H9 (cell line): ENCODE data around the gene KDM4C. TPM values are rescaled to one million over a fixed set of nuclear protein-coding genes. Genes with fewer than 3 reads are reported as not detected.

Experiments used
- DNase-seq: peaks from one replicate; pipeline ENCODE4 v3.0.0-alpha.2; 2017
- H2AFZ ChIP-seq: one replicate; pipeline ENCODE4 v1.6.1; 2013; ENCODE audit warnings: mild to moderate bottlenecking, low read length, control low read depth, moderate library complexity
- H2AK5ac ChIP-seq: 2 replicates; pipeline ENCODE4 v1.6.1; 2013; ENCODE audit warnings: low read length, control low read depth, mixed read lengths; ENCODE audit not compliant: insufficient read length
- H2BK120ac ChIP-seq: one replicate; pipeline ENCODE4 v1.6.1; 2013; ENCODE audit warnings: low read depth, mild to moderate bottlenecking, low read length, control low read depth, inconsistent platforms; ENCODE audit not compliant: poor library complexity, severe bottlenecking
- H2BK12ac ChIP-seq: 2 replicates; pipeline ENCODE4 v1.6.1; 2013; ENCODE audit warnings: low read length, control low read depth, mixed read lengths, low read depth; ENCODE audit not compliant: insufficient read length
- H2BK15ac ChIP-seq: 2 replicates; pipeline ENCODE4 v1.6.1; 2013; ENCODE audit warnings: low read depth, low read length, control low read depth
- H2BK20ac ChIP-seq: one replicate; pipeline ENCODE4 v1.6.1; 2013; ENCODE audit warnings: low read depth, mild to moderate bottlenecking, low read length, control low read depth, inconsistent platforms; ENCODE audit not compliant: poor library complexity, severe bottlenecking
- H2BK5ac ChIP-seq: 2 replicates; pipeline ENCODE4 v1.6.1; 2013; ENCODE audit warnings: low read length, control low read depth, mixed read lengths; ENCODE audit not compliant: insufficient read length
- H3K14ac ChIP-seq: 2 replicates; pipeline ENCODE4 v1.6.1; 2013; ENCODE audit warnings: low read length, control low read depth; ENCODE audit not compliant: insufficient read depth
- H3K18ac ChIP-seq: 2 replicates; pipeline ENCODE4 v1.6.1; 2013; ENCODE audit warnings: low read depth, mild to moderate bottlenecking, mixed read lengths, low read length, control low read depth; ENCODE audit not compliant: insufficient read length
- H3K23ac ChIP-seq: 2 replicates; pipeline ENCODE4 v1.6.1; 2013; ENCODE audit warnings: low read length, control low read depth, mixed read lengths, low read depth; ENCODE audit not compliant: insufficient read length
- H3K23me2 ChIP-seq: 2 replicates; pipeline ENCODE4 v1.6.1; 2013; ENCODE audit warnings: low read depth, mild to moderate bottlenecking, mixed read lengths, low read length, control low read depth; ENCODE audit not compliant: insufficient read length, poor library complexity, severe bottlenecking
- H3K27ac ChIP-seq: 2 replicates; pipeline ENCODE4 v1.5.1; 2013; ENCODE audit warnings: low read length, control low read depth, mixed read lengths, low read depth; ENCODE audit not compliant: insufficient read length
- H3K27me3 ChIP-seq: 2 replicates; pipeline ENCODE4 v1.6.1; 2013; ENCODE audit warnings: low read length, control low read depth, inconsistent platforms; ENCODE audit not compliant: insufficient read depth
- H3K4ac ChIP-seq: 2 replicates; pipeline ENCODE4 v1.6.1; 2013; ENCODE audit warnings: low read depth, mild to moderate bottlenecking, control low read depth, inconsistent platforms, low read length, moderate library complexity
- H3K4me1 ChIP-seq: 2 replicates; pipeline ENCODE4 v1.6.1; 2013; ENCODE audit warnings: low read length, control low read depth, inconsistent platforms; ENCODE audit not compliant: insufficient read depth
- H3K4me2 ChIP-seq: 2 replicates; pipeline ENCODE4 v1.6.1; 2013; ENCODE audit warnings: low read length, control low read depth, mixed read lengths; ENCODE audit not compliant: insufficient read length, insufficient read depth
- H3K56ac ChIP-seq: 2 replicates; pipeline ENCODE4 v1.6.1; 2013; ENCODE audit warnings: low read depth, mild to moderate bottlenecking, mixed read lengths, low read length, control low read depth; ENCODE audit not compliant: insufficient read length
- H3K79me1 ChIP-seq: 2 replicates; pipeline ENCODE4 v1.6.1; 2013; ENCODE audit warnings: low read depth, mild to moderate bottlenecking, moderate library complexity, low read length, control low read depth, inconsistent platforms; ENCODE audit not compliant: insufficient read depth, poor library complexity, severe bottlenecking
- H3K79me2 ChIP-seq: 2 replicates; pipeline ENCODE4 v1.6.1; 2013; ENCODE audit warnings: low read length, control low read depth, inconsistent platforms; ENCODE audit not compliant: insufficient read depth
- H3K9ac ChIP-seq: 2 replicates; pipeline ENCODE4 v1.6.1; 2013; ENCODE audit warnings: low read length, control low read depth, mixed read lengths; ENCODE audit not compliant: insufficient read length; ENCODE audit errors: extremely low read depth
- H3K9me3 ChIP-seq: one replicate; pipeline ENCODE4 v1.6.1; 2013; ENCODE audit warnings: low read depth, low read length, inconsistent platforms; ENCODE audit not compliant: control insufficient read depth
- H3T11ph ChIP-seq: one replicate; pipeline ENCODE4 v1.6.1; 2013; ENCODE audit warnings: mild to moderate bottlenecking, low read length, control low read depth, inconsistent platforms
- H4K20me1 ChIP-seq: one replicate; pipeline ENCODE4 v1.6.1; 2013; ENCODE audit not compliant: control insufficient read depth, insufficient read length, insufficient read depth
- H4K5ac ChIP-seq: 2 replicates; pipeline ENCODE4 v1.6.1; 2013; ENCODE audit warnings: low read depth, mild to moderate bottlenecking, mixed read lengths, low read length, control low read depth; ENCODE audit not compliant: insufficient read length
- H4K8ac ChIP-seq: replicated peaks from 2 replicates; pipeline ENCODE4 v1.6.1; 2013; ENCODE audit warnings: low read length, control low read depth, mixed read lengths, low read depth; ENCODE audit not compliant: insufficient read length
- H4K91ac ChIP-seq: 2 replicates; pipeline ENCODE4 v1.6.1; 2013; ENCODE audit warnings: low read depth, mild to moderate bottlenecking, moderate library complexity, mixed read lengths, low read length, control low read depth; ENCODE audit not compliant: insufficient read length
- H3K27ac Mint-ChIP-seq, 3 experiments: 2 replicates in 2 of 3; 3 replicates in 1 of 3; pipeline ENCODE4 v1.8.0; 2020 to 2021; ENCODE audit warnings: mixed read lengths in 3 of 3, mild to moderate bottlenecking in 1 of 3, moderate library complexity in 1 of 3
- H3K27me3 Mint-ChIP-seq: 2 replicates; pipeline ENCODE4 v1.8.0; 2021; ENCODE audit warnings: low read depth, mild to moderate bottlenecking, moderate library complexity, mixed read lengths
- H3K36me3 Mint-ChIP-seq, 3 experiments: 2 replicates in 2 of 3; 3 replicates in 1 of 3; pipeline ENCODE4 v1.8.0; 2020 to 2021; ENCODE audit warnings: low read depth in 3 of 3, mixed read lengths in 3 of 3; ENCODE audit not compliant: insufficient read depth in 1 of 3
- H3K4me1 Mint-ChIP-seq, 2 experiments: 2 replicates each; pipeline ENCODE4 v1.8.0; 2020; ENCODE audit warnings: mixed read lengths in 2 of 2
- H3K4me3 Mint-ChIP-seq, 2 experiments: 2 replicates in 1 of 2; 3 replicates in 1 of 2; pipeline ENCODE4 v1.8.0; 2020 to 2021; ENCODE audit warnings: mild to moderate bottlenecking in 2 of 2, mixed read lengths in 2 of 2, moderate library complexity in 1 of 2
- H3K9me3 Mint-ChIP-seq, 2 experiments: 2 replicates in 1 of 2; 3 replicates in 1 of 2; pipeline ENCODE4 v1.8.0; 2020; ENCODE audit warnings: mild to moderate bottlenecking in 2 of 2, mixed read lengths in 2 of 2, moderate library complexity in 1 of 2
- CTCF ChIP-seq: fragments of 200-600 bp; sonication (generic); conservative IDR thresholded peaks from 3 replicates; pipeline ENCODE4 v1.8.0; 2021; ENCODE audit warnings: antibody characterized with exemption, mild to moderate bottlenecking
- WGBS: extraction: QIAGEN DNeasy Blood & Tissue Kit; methylation state at CpG from one replicate; pipeline ENCODE4 v1.1.7; 2013; ENCODE audit warnings: missing lambda C conversion rate, low lambda C conversion rate, mixed read lengths; ENCODE audit not compliant: insufficient read length; ENCODE audit errors: extremely low coverage; 5-methylcytosine and 5-hydroxymethylcytosine counted together
- total RNA-seq: library from RNA; stranded (reverse); gene quantifications from 2 replicates; pipeline ENCODE4 v1.2.1, GENCODE V29; 2021

The KDM4C gene
- total RNA-seq, 1 experiment from 2014 or later, result 24.0 TPM

- H3K79me1 ChIP-seq, result no peaks in the 10 kb centered on the region
- H2BK5ac ChIP-seq, result no peak overlapping the region
- no peak overlapping the region for H2BK120ac ChIP-seq
- no peak overlapping the region for H4K8ac ChIP-seq
- no peak overlapping the region for H4K91ac ChIP-seq
- Mint-ChIP-seq H3K27me3 (no peaks in the 10 kb centered on the region), H3K4me3 (no peak overlapping the region), H3K36me3 (peaks cover 3 to 10% (median 7%) of the 10 kb centered on the region in 3 experiments; a peak in 6 of 7 replicates), H3K9me3 (peaks cover 3 to 5% of the 10 kb centered on the region in 2 experiments; a peak in 1 of 5 replicates), H3K4me1 (peaks cover 0 to 3% of the 10 kb centered on the region in 2 experiments; a peak in 2 of 4 replicates), H3K27ac (no peak overlapping the region)
- no peak overlapping the region for H3K4me2 ChIP-seq
- TF ChIP-seq CTCF, result no peak
- no peaks in the 10 kb centered on the region for H3K23me2 ChIP-seq
- no peak overlapping the region for H3K27ac ChIP-seq
- no CpG with 5 or more reads among the region's 7 CpGs for WGBS
- H2AFZ ChIP-seq, result no peak overlapping the region
- H3K14ac ChIP-seq, result no peak overlapping the region; the same call in 1 of the 2 replicates
- H2BK12ac ChIP-seq, result no peak overlapping the region
- no peaks in the 10 kb centered on the region for H3K79me2 ChIP-seq
- no peaks in the 10 kb centered on the region for H4K20me1 ChIP-seq
- DNase-seq, result no peak
- no peak overlapping the region for H3K9ac ChIP-seq
- no peak overlapping the region for H3K23ac ChIP-seq
- H2BK20ac ChIP-seq, result no peak overlapping the region
- no peak overlapping the region for H3T11ph ChIP-seq
- no peak overlapping the region for H2AK5ac ChIP-seq
- no peak overlapping the region for H3K18ac ChIP-seq
- H3K27me3 ChIP-seq, result peaks cover 1% of the 10 kb centered on the region; the same call in 1 of the 2 replicates
- no peak overlapping the region for H2BK15ac ChIP-seq
- no peaks in the 10 kb centered on the region for H3K9me3 ChIP-seq
- H3K4ac ChIP-seq, result no peak overlapping the region
- H3K4me1 ChIP-seq, result no peaks in the 10 kb centered on the region
- no peak overlapping the region for H4K5ac ChIP-seq
- H3K56ac ChIP-seq, result no peak overlapping the region
Observed at GRCh38 chr9:7178729-7179128, 421.0 kb downstream of the KDM4C start.
